Hindlimb muscle (tissue), 1 donor: Measurements from ENCODE around the gene TESK2. TPM values are rescaled to one million over a fixed set of nuclear protein-coding genes. Genes with fewer than 3 reads are reported as not detected.
"Not testable (repeated sequence)": the region's sequence is repeated elsewhere in the genome, so short reads cannot be mapped to it uniquely, and the experiment has no call there.

ENCODE experiments used
- DNase-seq: peaks from one replicate; pipeline ENCODE4 v3.0.0-alpha.2; 2013
- polyA plus RNA-seq: library from polyadenylated mRNA; unstranded; fragments of 120-200 nt; gene quantifications from one replicate; pipeline ENCODE4 v1.2.1, GENCODE V29; 2013; ENCODE audit not compliant: insufficient read length

The TESK2 gene
- polyA plus RNA-seq, 1 donor, result 2.1 TPM

- DNase-seq, result no peak
Observed at GRCh38 chr1:45473302-45473701, 17.7 kb downstream of the TESK2 start.

DNA sequence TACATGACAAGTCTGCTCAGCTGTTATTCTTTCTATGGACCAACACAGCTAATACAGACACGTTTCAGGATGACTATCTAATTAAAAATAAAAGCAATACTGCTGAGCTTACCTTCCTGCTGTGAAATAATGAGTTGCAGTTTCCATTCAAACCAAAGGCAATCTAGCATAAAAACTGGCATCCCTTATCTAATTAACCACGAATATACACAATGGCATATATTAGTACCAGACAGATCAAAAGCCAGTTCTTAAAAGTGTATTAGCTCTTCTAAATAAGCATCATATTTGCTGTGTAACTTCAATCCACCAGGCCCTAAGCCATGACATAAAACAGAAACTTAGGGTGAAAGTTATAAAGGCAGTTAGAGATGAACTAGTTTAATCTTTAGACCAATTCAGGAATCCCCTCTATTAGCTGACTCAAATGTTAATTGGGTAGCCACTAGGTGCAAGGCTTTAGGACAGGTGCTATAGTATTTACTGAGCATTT lies 20.6 kb downstream of the TESK2 start:
- DNase-seq, result no peak

- not testable (repeated sequence) for DNase-seq
Observed at GRCh38 chr1:45467353-45467752, 23.6 kb downstream of the TESK2 start.

DNA sequence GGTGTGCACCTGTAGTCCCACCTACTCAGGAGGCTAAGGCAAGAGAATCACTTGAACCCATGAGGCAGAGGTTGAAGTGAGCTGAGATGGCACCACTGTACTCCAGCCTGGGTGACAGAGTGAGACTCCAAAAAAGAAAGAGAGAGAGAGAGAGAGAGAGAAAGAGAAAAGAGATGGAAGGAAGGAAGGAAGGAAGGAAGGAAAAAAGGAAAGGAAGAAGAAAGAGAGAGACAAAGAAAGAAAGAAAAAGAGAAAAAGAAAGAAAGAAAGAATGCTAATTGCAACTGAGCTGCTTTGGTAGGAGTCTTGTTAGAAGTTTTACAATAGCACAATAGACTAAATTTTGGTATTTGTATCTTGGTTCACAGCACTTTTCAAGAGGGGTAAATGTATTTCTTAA lies 25.7 kb downstream of the TESK2 start:
- DNase-seq, result no peak

DNA sequence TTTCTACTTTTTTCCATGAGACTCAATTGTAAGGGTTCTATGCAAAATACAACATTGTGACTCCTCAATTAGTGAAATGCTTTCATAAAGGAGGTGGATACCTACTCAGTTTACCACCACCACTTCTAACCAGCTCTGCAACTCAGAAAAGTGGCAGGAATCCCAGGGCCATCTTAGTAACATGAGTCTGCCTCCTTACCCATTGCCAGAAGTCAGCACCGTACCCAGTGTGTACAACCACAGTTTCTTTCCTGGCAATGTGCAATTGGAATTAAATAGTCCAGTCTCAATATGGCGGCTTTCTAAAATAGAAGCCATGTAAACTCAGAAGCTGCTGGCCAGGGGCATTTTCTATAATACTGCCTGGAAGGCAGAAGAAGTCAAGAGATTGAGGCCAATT lies 32.1 kb downstream of the TESK2 start:
- DNase-seq, result no peak

- no peak for DNase-seq
Observed at GRCh38 chr1:45456531-45456930, 34.4 kb downstream of the TESK2 start.

GRCh38 chr1:45455162-45455561 lies 35.8 kb downstream of the TESK2 start:
- DNase-seq, result no peak

DNA sequence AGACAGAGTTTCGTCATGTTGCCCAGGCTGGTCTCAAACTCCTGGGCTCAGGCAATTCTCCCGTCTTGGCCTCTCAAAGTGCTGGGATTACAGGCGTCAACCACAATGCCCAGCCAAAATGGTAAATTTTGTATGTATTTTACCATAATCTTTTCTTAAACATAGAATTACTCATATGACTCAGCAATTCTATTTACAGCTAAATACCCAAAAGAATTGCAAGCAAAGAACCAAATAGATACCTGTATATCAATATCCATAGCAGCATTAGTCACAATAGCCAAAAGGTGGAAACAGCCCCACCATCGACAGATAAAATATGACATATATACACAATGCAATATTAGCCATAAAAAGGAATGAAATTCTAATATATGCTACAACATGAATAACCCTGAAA lies 36.5 kb downstream of the TESK2 start:
- no peak for DNase-seq

GRCh38 chr1:45452503-45452902 lies 38.5 kb downstream of the TESK2 start:
- DNase-seq, result no peak

DNA sequence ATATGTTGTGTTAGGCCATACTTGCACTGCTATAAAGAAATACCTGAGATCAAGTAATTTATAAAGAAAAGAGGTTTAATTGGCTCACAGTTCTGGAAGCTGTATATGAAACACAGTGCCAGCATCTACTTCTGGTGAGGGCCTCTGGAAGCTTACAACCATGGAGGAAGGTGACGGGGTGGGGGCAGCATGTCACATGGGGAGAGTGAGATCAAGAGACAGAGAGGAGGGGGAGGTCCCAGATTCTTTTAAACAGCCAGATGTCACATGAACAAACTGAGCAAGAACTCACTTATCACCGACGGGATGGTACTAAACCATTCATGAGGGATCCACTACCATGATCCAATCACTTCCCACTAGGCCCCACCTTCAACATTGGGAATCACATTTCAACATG lies 42.6 kb downstream of the TESK2 start:
- DNase-seq, result no peak

GRCh38 chr1:45446950-45447672 lies 43.9 kb downstream of the TESK2 start:
- DNase-seq, result no peak

DNA sequence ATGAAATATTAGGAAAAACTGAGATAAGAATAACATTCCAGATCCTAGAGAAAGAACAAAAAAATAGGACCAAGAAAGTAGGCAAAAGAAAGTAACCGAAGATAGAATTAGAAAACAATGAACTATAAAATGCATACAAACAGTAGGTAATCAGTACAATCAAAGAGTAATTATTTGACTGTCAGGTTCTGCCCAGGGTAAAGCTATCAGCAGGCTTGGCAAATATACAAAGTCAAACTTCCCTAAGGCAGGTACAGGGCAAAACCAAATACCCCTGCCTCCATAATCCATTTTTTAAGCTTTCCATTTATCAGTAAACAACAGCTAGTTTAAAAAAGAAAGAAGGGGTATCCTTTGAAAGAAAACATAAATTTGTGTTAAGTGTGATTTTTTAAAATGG lies 44.4 kb downstream of the TESK2 start:
- no peak for DNase-seq

- no peak for DNase-seq
Observed at GRCh38 chr1:45444609-45445131, 46.3 kb downstream of the TESK2 start.

GRCh38 chr1:45443580-45444446 lies 47.1 kb downstream of the TESK2 start:
- DNase-seq, result no peak

DNA sequence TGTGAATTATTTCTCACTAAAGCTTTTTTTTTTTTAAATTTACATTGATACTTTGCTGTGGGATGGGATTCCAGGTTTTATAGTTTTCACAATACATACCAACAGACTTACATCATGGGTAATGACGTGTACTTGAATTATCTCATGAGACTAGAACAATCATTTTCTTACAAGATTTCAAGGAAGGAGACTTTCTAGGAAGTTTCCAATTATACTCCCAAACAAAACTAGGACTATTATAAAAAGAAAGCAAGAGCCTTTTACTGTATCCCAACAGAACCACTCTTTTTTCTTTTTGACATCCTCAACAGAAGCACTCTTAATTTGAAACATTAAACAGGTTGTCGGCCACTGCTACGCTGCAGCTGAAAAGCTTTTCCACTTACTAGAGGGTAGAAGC lies 48.7 kb downstream of the TESK2 start:
- DNase-seq, result peak; percentile 9

- no peak for DNase-seq
Observed at GRCh38 chr1:45437323-45437722, 53.6 kb downstream of the TESK2 start.

DNA sequence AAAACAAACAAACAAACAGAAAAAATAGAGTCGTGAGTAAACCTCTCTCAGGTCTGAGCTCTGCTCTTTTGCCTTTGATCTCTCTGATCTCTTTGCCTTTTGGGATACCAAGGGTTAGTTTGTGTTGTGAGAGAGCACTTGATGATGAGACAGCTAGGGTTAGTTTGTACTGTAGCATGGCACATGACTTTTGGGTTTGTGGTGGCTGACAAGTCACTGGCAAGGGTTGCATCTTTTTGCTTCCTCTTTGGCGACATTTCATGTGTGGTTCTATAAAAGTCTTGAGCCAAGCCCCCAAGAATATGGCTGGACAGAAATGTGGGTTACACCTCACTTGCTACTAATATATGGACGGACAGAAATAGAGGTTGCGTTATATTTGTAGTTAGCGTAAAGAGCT lies 60.5 kb downstream of the TESK2 start:
- no peak for DNase-seq

- no peak for DNase-seq
Observed at GRCh38 chr1:45429561-45430159, 61.3 kb downstream of the TESK2 start.

DNA sequence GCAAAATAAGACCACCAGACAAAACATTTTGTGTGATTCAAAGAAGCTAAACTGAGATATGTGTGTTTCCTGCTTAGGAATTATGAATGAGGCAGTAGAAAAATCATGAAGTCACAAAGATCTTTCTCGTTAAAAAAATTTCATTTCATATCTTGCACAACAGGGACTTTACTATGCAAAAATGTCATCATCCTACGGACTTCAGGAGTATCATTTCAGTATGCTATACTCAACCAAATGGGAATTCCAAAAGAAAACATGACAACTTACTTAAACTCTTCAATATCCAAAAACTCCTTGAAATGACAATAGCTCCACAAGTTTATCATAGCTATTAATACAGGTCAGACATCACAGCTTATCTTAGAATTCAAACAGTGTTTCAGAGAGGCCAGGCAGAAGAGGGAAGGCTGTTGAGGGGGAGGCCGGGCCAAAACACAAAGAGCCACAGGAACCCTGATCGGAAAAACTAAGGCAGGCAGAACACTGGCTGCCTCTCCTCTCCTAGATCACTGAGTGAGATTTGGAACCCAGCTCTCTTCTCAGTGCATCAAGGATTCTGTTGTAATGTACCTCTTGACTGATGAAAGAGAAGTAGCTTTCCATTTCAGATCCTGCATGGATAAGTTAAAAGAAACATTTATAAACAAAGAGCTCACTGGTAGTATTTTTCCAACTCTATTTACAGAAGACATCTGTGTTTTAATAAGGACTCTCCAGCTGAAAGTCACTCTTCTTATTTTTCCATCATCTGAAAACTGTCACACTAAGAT lies 66.9 kb downstream of the TESK2 start:
- no peak for DNase-seq

DNA sequence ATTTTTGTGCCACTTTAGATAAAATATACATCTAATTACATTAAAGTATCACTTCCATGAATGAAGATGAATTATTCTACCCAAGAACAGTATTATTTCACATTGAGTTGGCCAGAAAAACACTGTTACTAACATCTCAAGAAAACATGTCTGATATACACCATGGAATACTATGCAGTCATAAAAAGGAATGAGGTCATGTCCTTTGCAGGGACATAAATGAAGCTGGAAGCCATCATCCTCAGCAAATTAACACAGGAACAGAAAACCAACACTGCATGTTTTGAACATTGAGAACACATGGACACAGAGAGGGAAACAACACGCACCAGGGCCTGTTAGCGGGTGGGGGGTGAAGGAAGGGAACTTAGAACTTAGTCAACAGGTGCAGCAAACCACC lies 69.0 kb downstream of the TESK2 start:
- DNase-seq, result no peak

- no peak for DNase-seq
Observed at GRCh38 chr1:45414746-45415145, 76.2 kb downstream of the TESK2 start.

GRCh38 chr1:45412899-45413298 lies 78.1 kb downstream of the TESK2 start:
- no peak for DNase-seq
